ENCODE results near the gene DPEP1.
"Not testable (repeated sequence)": the region's sequence is repeated elsewhere in the genome, so short reads cannot be mapped to it uniquely, and the experiment has no call there.

The DPEP1 gene

GRCh38 chr16:89629827-89630610 lies 16.6 kb downstream of the DPEP1 start:
- TF ChIP-seq, protein P1, sequence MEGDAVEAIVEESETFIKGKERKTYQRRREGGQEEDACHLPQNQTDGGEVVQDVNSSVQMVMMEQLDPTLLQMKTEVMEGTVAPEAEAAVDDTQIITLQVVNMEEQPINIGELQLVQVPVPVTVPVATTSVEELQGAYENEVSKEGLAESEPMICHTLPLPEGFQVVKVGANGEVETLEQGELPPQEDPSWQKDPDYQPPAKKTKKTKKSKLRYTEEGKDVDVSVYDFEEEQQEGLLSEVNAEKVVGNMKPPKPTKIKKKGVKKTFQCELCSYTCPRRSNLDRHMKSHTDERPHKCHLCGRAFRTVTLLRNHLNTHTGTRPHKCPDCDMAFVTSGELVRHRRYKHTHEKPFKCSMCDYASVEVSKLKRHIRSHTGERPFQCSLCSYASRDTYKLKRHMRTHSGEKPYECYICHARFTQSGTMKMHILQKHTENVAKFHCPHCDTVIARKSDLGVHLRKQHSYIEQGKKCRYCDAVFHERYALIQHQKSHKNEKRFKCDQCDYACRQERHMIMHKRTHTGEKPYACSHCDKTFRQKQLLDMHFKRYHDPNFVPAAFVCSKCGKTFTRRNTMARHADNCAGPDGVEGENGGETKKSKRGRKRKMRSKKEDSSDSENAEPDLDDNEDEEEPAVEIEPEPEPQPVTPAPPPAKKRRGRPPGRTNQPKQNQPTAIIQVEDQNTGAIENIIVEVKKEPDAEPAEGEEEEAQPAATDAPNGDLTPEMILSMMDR (IDR thresholded peaks at IDR 0.05; ENCODE audit: extremely low read depth, missing control alignments), result no peak
- no peak for DNase-seq (ENCODE audit: low spot score)

DNA sequence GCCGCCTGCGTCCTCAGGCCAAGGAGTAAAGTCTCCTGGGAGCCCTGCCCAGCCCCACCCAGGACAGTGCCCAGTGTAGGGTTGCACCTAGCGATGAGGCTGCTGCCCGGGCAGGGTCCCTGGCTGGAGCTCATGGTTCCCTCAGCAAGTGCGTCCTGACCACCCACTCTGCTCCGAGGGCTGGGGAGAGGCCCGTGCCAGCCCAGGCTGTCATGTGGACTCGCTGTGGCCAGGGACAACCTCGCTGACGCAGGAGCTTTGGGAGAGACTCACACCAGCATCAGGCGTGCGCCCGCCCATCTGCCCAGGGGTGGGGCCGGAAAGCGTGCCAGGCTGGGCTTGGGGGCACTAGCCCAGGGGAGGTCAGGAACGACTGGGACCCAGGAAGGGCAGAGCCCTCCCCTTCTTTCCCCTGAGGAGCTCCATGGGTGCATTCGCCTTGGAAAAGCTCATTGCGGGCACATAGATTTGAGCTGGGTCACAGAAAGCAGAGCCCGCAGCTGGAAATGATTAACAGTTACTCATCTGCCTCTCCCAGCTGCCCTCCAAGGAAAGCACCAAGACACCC lies 19.7 kb downstream of the DPEP1 start:
- DNase-seq (ENCODE audit: low spot score), result no peak
- TF ChIP-seq, protein P1 (IDR thresholded peaks at IDR 0.05; ENCODE audit: extremely low read depth, missing control alignments), result no peak

DNA sequence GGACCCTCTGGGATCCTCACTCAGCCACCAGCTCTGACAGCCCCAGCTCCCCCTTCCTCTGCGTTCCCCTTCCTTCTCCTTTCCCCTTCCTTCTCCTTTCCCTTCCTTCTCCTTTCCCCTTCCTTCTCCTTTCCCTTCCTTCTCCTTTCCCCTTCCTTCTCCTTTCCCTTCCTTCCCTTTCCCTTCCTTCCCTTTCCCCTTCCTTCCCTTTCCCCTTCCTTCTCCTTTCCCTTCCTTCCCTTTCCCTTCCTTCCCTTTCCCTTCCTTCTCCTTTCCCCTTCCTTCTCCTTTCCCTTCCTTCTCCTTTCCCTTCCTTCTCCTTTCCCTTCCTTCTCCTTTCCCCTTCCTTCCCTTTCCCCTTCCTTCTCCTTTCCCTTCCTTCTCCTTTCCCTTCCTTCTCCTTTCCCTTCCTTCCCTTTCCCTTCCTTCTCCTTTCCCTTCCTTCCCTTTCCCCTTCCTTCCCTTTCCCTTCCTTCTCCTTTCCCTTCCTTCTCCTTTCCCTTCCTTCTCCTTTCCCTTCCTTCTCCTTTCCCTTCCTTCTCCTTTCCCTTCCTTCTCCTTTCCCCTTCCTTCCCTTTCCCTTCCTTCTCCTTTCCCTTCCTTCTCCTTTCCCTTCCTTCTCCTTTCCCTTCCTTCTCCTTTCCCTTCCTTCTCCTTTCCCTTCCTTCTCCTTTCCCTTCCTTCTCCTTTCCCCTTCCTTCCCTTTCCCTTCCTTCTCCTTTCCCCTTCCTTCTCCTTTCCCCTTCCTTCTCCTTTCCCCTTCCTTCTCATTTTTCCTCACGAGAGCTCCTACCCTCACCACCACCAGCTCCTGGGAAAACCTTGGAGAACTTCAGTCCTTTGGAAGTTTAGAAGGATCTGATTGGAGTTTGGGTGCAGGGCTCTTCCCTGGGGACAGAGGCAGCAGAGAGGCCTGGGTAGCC lies 21.3 kb downstream of the DPEP1 start:
- not testable (repeated sequence) for DNase-seq (ENCODE audit: low spot score)

DNA sequence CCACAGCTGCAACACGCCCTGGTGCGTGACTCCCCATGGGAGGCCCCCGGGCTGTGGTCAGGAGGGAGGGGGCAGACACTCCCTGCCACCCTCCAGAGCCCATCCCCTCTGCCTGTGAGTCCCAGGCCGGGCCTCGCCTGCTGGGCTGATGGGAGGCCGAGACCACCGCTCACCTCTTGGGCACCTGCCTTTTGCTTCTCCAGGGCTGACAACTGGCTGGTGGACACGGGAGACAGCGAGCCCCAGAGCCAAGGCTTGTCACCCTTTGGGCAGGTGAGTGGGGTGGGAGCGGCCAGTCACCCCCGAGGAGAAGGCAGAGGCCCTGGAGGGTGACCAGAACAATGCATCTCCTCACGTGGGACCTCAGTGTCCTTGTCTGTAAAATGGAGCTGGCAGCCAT lies 23.2 kb downstream of the DPEP1 start:
- no peak for DNase-seq (ENCODE audit: low spot score)
- TF ChIP-seq, protein P1 (IDR thresholded peaks at IDR 0.05; ENCODE audit: extremely low read depth, missing control alignments), result no peak

GRCh38 chr16:89637379-89637778 lies 23.9 kb downstream of the DPEP1 start:
- DNase-seq (ENCODE audit: low spot score), result no peak
- TF ChIP-seq, protein P1 (IDR thresholded peaks at IDR 0.05; ENCODE audit: extremely low read depth, missing control alignments), result no peak

DNA sequence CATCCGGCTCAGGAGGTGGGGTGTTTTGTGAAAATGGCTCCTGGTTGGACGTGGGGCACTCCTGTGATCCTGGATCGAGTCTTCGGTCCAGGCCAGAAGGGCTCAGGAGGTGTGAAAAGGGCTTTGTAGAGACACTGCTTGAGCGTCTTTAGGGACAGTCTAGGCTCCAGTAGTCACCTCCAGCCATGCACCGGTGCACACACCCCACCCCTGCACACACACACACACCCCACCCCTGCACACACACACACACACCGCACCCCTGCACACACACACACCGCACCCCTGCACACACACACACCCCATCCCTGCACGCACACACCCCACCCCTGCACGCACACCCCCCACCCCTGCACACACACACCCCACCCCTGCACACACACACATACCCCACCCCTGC lies 25.0 kb downstream of the DPEP1 start:
- DNase-seq (ENCODE audit: low spot score), result no peak
- TF ChIP-seq, protein P1 (IDR thresholded peaks at IDR 0.05; ENCODE audit: extremely low read depth, missing control alignments), result no peak

DNA sequence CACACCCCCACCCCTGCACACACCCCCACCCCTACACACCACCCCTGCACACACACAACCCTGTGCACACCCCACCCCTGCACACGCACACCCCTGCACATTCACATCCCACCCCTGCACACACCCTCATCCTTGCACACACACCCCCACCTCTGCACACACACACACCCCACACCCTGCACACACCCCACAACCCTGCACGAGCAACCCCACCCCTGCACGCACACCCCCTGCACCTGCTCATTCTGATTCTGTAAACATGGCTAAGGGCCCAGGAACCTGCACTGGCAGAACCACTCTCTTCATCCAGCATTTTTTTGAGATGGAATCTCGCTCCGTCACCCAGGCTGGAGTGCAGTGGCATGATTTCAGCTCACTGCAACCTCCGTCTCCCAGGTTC lies 25.9 kb downstream of the DPEP1 start:
- TF ChIP-seq, protein P1 (IDR thresholded peaks at IDR 0.05; ENCODE audit: extremely low read depth, missing control alignments), result no peak
- no peak for DNase-seq (ENCODE audit: low spot score)
